Measurements from ENCODE around the gene POLR2L.

DNA sequence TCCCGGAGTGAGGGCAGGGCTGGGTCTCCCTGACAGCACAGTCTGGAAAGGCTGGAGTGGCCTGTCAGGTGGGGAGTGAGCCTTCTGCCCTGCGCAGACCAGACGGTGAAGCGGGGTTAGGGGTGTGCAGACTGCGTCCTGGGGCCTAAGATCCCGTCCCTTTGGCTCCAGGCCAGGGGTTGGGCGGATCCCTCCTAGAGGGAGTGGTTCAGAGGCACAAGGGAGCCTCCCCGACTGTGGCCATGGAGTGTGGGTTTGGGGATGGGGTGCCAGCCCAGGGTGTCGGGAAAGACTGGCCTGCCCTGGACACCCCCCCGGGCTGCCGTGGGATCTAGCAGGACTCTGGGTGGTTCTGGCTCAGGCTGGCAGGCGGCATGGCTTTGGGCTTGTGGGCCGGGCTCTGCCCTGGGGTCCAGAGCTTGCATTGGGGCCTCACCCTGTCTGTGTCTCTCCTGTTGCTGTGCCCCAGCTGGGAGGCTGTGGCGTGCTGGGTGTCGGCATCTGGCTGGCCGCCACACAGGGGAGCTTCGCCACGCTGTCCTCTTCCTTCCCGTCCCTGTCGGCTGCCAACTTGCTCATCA lies 19.8 kb upstream of the POLR2L start:
- no peak for TF ChIP-seq POLR2A (IDR thresholded peaks at IDR 0.05)
- TF ChIP-seq, protein P1, sequence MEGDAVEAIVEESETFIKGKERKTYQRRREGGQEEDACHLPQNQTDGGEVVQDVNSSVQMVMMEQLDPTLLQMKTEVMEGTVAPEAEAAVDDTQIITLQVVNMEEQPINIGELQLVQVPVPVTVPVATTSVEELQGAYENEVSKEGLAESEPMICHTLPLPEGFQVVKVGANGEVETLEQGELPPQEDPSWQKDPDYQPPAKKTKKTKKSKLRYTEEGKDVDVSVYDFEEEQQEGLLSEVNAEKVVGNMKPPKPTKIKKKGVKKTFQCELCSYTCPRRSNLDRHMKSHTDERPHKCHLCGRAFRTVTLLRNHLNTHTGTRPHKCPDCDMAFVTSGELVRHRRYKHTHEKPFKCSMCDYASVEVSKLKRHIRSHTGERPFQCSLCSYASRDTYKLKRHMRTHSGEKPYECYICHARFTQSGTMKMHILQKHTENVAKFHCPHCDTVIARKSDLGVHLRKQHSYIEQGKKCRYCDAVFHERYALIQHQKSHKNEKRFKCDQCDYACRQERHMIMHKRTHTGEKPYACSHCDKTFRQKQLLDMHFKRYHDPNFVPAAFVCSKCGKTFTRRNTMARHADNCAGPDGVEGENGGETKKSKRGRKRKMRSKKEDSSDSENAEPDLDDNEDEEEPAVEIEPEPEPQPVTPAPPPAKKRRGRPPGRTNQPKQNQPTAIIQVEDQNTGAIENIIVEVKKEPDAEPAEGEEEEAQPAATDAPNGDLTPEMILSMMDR (IDR thresholded peaks at IDR 0.05) = no peak

Data from testis (tissue), 2 donors.